DMS114 treated with DMSO at 0.1 percent for 48 hours (cell line): ENCODE measurements around the gene RTBDN.

Experiments used
- DNase-seq: peaks from one replicate; lab custom pipeline; 2025; ENCODE audit not compliant: unreplicated experiment; lab: John Stamatoyannopoulos, UW

RTBDN gene

GRCh38 chr19:12793290-12794195 is 40.8 kb downstream of the RTBDN start:
- peak; percentile 59 for DNase-seq

DNA sequence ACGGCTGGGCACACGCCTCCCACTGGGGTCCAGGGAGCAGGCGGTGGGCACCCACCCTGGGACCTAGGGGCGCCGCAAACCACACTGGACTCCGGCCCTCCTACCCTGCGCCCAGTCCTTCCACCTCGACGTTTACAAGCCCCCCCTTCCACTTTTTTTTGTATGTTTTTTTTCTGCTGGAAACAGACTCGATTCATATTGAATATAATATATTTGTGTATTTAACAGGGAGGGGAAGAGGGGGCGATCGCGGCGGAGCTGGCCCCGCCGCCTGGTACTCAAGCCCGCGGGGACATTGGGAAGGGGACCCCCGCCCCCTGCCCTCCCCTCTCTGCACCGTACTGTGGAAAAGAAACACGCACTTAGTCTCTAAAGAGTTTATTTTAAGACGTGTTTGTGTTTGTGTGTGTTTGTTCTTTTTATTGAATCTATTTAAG is 41.5 kb downstream of the RTBDN start:
- DNase-seq: no peak

GRCh38 chr19:12792051-12792852 is 42.1 kb downstream of the RTBDN start:
- no peak for DNase-seq

GRCh38 chr19:12791345-12792050 is 42.9 kb downstream of the RTBDN start, which contains the start of gene JUNB:
JUNB (plus strand) TSS chr19:12791486; CDS start chr19:12791772, 286 bp downstream.
- DNase-seq: peak; percentile 63

GRCh38 chr19:12790628-12791344 is 43.6 kb downstream of the RTBDN start:
- DNase-seq: no peak

DNA sequence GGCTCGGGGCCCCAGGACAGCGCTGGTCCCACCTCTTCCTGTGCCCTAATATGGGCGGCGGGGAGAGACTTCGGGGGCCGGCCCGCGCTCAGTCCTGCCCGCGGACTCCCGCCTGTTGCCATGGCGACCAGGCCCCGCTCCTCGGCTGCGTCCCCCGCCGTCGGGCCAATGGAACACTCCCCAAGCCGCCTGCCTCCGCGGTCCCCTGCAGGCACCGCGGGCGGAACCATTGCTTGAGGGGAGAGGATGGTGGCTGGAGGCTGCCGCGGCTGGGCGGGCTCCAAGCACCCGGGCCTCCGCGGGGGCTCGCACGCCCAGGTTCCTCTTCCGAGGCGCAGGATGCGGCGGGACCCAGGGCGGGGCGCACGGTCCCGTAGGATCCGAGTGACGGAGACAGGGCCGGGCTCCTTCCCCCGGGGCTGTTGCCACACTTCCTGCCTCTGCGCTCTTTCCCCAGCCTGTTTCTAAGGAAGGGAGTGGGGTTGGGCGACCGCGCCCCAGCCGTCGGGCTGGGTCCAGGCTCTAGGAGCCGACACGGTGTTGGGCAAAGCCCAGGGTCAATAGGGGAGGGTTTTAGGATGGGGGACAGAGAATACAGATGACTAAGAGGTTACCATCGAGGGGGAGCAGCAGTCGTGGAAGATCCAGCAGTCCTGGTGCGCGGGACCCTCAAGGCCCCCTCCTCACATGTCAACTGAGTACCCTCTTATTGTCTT is 44.3 kb downstream of the RTBDN start:
- peak; percentile 69 for DNase-seq

- no peak for DNase-seq
Observed at GRCh38 chr19:12789098-12789903, 45.1 kb downstream of the RTBDN start.

DNA sequence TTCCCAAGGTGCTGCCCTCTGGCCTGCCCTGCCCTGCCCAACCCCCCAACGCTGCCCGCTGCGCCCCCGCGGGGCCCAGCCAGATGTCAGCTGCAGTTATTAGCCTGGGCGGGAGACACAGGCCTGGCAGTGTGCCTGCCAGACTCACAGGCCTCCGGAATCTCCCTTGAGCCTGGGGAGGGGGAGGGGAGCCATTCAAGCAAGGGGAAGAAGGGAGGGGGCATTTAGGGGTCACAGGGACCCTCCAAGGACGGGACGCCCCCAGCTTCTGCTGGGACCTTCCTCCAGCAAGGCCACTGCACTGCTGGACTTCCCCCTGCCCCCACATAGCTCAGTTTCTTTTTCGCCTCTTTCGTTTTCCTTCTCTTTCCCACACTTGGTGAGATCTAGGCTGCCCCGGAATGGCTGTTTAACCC is 45.7 kb downstream of the RTBDN start:
- no peak for DNase-seq

DNA sequence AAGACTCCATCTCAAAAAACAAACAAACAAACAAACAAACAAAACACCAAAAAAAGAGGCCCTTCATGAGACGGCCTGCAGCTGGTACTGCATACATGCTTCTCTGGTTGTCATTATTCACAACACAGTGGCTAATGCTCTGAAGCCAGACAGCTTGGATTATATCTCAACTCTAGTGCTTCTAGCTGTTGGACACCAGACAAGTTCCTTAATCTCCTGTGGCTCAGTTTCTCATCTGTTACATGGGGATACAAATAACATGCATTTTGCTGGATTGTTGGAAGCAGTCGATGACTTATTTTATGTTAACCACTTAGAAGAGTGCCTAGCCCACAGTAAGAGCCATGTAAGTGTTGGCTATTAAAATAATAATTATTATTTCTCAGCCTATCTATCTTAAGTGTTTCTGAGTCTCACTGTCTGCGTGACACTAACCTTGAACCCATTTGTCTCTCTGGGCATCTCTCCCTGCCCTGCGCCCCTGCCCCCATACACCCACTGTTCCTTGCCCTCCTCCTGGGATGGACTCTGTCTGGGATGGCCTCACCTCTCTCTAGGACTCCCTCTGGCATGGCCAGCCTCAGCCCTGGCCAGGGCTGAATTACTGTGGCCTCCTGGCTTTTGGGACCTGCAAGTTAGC is 46.2 kb downstream of the RTBDN start:
- no peak for DNase-seq

- no peak for DNase-seq
Observed at GRCh38 chr19:12787458-12787857, 46.9 kb downstream of the RTBDN start.

DNA sequence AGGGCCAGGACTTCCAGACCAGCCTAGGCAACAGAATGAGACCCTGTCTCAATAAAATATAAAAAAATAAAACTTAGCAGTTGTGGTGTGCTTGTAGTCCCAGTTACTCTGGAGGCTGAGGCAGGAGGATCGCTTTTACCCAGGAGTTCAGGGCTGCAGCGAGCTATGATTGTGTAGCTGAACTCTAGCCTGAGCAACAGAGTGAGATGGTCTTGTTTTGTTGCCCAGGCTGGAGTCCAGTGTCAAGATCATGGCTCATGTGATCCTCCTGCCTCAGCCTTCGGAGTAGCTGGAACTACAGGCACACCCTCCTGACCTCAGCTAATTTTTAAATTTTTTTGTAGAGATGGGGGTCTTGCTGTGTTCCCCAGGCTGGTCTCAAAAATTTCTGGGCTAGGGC is 47.4 kb downstream of the RTBDN start:
- no peak for DNase-seq

GRCh38 chr19:12786141-12786870 is 48.1 kb downstream of the RTBDN start:
- no peak for DNase-seq

DNA sequence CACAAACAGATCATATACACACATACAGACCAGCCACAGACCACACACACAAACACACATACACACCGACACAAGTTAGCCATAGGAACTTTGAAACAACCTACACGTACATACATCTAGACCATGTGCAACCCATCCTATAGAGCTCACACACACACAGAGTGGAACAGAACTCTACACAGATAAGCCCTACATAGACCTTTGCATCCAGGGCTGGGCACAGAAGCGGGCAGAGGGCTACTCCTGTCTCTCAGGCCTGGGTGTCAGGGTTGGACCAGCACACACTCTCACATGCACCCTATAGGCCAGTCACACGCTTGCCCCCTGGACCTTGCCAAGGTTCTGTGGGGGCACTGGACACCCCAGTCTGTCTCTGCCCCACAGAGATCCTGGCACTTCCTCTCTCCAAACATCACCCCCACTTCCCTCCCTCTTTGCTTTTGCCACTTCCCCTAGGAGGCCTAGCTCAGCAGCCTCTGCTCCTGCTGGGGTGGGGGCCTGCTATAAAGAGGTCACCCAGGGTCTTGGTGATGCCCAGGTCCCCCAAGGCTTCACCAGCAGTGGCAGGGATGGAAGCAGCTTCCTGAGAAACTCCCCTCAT is 48.8 kb downstream of the RTBDN start:
- no peak for DNase-seq

- no peak for DNase-seq
Observed at GRCh38 chr19:12784871-12785430, 49.4 kb downstream of the RTBDN start.

- no peak for DNase-seq
Observed at GRCh38 chr19:12784394-12784870, 49.9 kb downstream of the RTBDN start.

- no peak for DNase-seq
Observed at GRCh38 chr19:12783849-12784393, 50.5 kb downstream of the RTBDN start.
